Epithelial cell of esophagus (primary cell): Measurements from ENCODE around the gene AAMP.

Experiments
- DNase-seq: peaks from one replicate; pipeline ENCODE4 v3.0.0; 2010; ENCODE audit warnings: low read depth
- H3K4me3 ChIP-seq: 2 replicates; pipeline ENCODE4 v1.5.1; 2011; ENCODE audit warnings: mild to moderate bottlenecking, low read length, control low read depth
- CTCF ChIP-seq: IDR thresholded peaks from 2 replicates; pipeline ENCODE4 v1.5.1; 2011; ENCODE audit warnings: low read depth, mild to moderate bottlenecking, low read length, control low read depth, inconsistent platforms; ENCODE audit not compliant: insufficient read depth; ENCODE audit errors: missing control alignments

The AAMP gene

GRCh38 chr2:218289639-218290315 lies 19.8 kb upstream of the AAMP start:
- H3K4me3 ChIP-seq: peak overlapping the region; percentile 95

GRCh38 chr2:218286570-218287459 lies 16.9 kb upstream of the AAMP start:
- TF ChIP-seq CTCF: no peak
- DNase-seq: peak; percentile 98

More at GRCh38 chr2:218289639-218290315, 19.8 kb upstream of the AAMP start:
- DNase-seq: peak; percentile 82
- TF ChIP-seq CTCF: no peak

GRCh38 chr2:218285604-218286003 lies 15.7 kb upstream of the AAMP start:
- DNase-seq: peak; percentile 72
- H3K4me3 ChIP-seq: peak overlapping the region; percentile 54
- TF ChIP-seq CTCF: no peak

More at GRCh38 chr2:218286570-218287459, 16.9 kb upstream of the AAMP start:
- H3K4me3 ChIP-seq: peak overlapping the region; percentile 54

GRCh38 chr2:218284106-218284811 lies 14.3 kb upstream of the AAMP start:
- TF ChIP-seq CTCF: no peak
- peak overlapping the region; percentile 9 for H3K4me3 ChIP-seq
- DNase-seq: peak; percentile 90

GRCh38 chr2:218282173-218282991 lies 12.4 kb upstream of the AAMP start:
- peak; percentile 94 for DNase-seq
- peak overlapping the region; percentile 9 for H3K4me3 ChIP-seq
- TF ChIP-seq CTCF: no peak

- H3K4me3 ChIP-seq: no peak overlapping the region
- peak; percentile 67 for DNase-seq
- TF ChIP-seq CTCF: no peak
Observed at GRCh38 chr2:218281449-218281848, 11.5 kb upstream of the AAMP start.
